Stomach (tissue), 9 donors: ENCODE data around the gene NOD2. TPM values are rescaled to one million over a fixed set of nuclear protein-coding genes. Genes with fewer than 3 reads are reported as not detected.

Experiments used
- DNase-seq, 2 donors: peaks; one replicate each; pipeline versions ENCODE4 v3.0.0 to v3.0.0-alpha.2; 2013 to 2019
- H3K27ac ChIP-seq, 5 donors: fragments of 200-600 bp in 4 of 5; sonication (generic) in 4 of 5; one replicate each; pipeline ENCODE4 v1.5.1; 2013 to 2019; ENCODE audit warnings: mild to moderate bottlenecking in 1 of 5, moderate library complexity in 1 of 5
- H3K27me3 ChIP-seq, 3 donors: fragments of 200-600 bp; sonication (generic); one replicate each; pipeline ENCODE4 v1.5.1; 2017 to 2019; ENCODE audit warnings: mixed run types in 1 of 3
- H3K36me3 ChIP-seq, 4 donors: fragments of 200-600 bp; sonication (generic); 1 replicate in 3 of 4; 2 replicates in 1 of 4; pipeline ENCODE4 v1.5.1; 2016 to 2019
- H3K4me1 ChIP-seq, 4 donors: fragments of 200-600 bp; sonication (generic); one replicate each; pipeline ENCODE4 v1.5.1; 2016 to 2019
- H3K4me3 ChIP-seq, 4 donors: fragments of 200-600 bp; sonication (generic) in 3 of 4; one replicate each; pipeline ENCODE4 v1.5.1; 2016 to 2019; ENCODE audit warnings: mild to moderate bottlenecking in 1 of 4
- H3K9me3 ChIP-seq, 4 donors: fragments of 200-600 bp; sonication (generic); one replicate each; pipeline ENCODE4 v1.5.1; 2016 to 2019
- EP300 ChIP-seq: sonication (generic); formaldehyde crosslinking; IDR thresholded peaks from one replicate; pipeline ENCODE4 v1.6.1; 2017; ENCODE audit warnings: antibody characterized with exemption
- POLR2A ChIP-seq, 4 donors: fragments of 450-650 bp; IDR thresholded peaks; one replicate each; pipeline ENCODE4 v1.6.1; 2016; ENCODE audit warnings: antibody characterized with exemption in 4 of 4, control low read depth in 2 of 4, mild to moderate bottlenecking in 1 of 4, moderate library complexity in 1 of 4
- POLR2AphosphoS5 ChIP-seq, 3 donors: sonication (generic); formaldehyde crosslinking; IDR thresholded peaks; one replicate each; pipeline ENCODE4 v1.6.1; 2016; ENCODE audit warnings: antibody characterized with exemption in 3 of 3
- WGBS, 5 donors: extraction: QIAGEN DNeasy Blood & Tissue Kit in 3 of 5; methylation state at CpG; one replicate each; pipeline versions ENCODE4 v1.1.5 to v1.1.7; 2013 to 2018; 5-methylcytosine and 5-hydroxymethylcytosine counted together
- intact Hi-C: fragments of 100-400 bp; cut with DNase I; formaldehyde crosslinking; loops from one replicate; pipeline ENCODE4 v1.15.1; 2023; ENCODE audit warnings: low total_unique reads
- polyA plus RNA-seq, 3 donors: library from polyadenylated mRNA; stranded (reverse); fragments of 200-250 nt; gene quantifications; one replicate each; pipeline ENCODE4 v1.2.3, GENCODE V29; 2013
- total RNA-seq, 5 donors: library from RNA; depleted of rRNA; stranded (reverse); fragments of >200 nt; gene quantifications; one replicate each; pipeline versions ENCODE4 v1.1.0 to v1.2.3, GENCODE V29; 2014 to 2016
- TF ChIP-seq, protein P1 (sequence below), 7 experiments: fragments of 450-650 bp in 4 of 7; fragments of 200-600 bp in 3 of 7; sonication (generic) in 3 of 7; IDR thresholded peaks; one replicate each; pipeline ENCODE4 v1.5.1; 2016 to 2019; ENCODE audit warnings: antibody characterized with exemption in 7 of 7, control low read depth in 2 of 7, mild to moderate bottlenecking in 1 of 7
- donor health status: healthy with polysubstance abuse.
- donor health status: Bipolar disorder and iron deficiency.
- donor health status: healthy.

The NOD2 gene
- total and polyA plus RNA-seq, 8 donors, result 0.56 to 6.2 (median 2.3) TPM; not detected in 1

DNA sequence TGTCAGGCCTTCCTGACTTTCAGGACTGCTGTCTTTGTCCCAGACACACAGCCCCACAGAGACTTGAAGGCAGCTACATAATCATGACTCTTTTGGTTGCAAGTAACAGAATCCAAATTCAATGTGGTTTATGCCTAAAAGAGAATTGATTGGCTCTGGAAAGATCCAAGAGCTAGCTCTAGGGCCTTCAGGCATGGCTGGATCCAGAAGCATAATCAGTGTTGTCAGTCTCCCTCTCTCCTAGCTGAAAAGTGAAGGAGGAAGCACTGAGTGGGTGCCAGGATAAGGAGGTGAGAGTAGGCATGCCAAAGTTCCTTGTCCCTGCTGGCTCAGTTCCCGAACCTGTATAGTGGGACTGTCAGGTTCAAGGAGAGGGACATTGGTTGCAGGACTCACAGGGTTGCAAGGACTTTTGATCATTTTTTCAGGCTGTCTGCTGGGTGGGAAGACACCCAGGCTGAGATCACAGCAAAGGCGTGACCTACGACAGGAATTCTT is 37.8 kb upstream of the NOD2 start:
- no peaks in the 10 kb centered on the region for H3K9me3 ChIP-seq
- H3K4me3 ChIP-seq, result no peak overlapping the region
- H3K36me3 ChIP-seq, result no peaks in the 10 kb centered on the region
- intact Hi-C loops, result no loop called here
- 87 to 94% (median 90%) methylated on average over 3 of the region's 3 CpGs for WGBS, 5 donors
- H3K4me1 ChIP-seq, result no peaks in the 10 kb centered on the region
- no peak for DNase-seq
- TF ChIP-seq, protein P1, sequence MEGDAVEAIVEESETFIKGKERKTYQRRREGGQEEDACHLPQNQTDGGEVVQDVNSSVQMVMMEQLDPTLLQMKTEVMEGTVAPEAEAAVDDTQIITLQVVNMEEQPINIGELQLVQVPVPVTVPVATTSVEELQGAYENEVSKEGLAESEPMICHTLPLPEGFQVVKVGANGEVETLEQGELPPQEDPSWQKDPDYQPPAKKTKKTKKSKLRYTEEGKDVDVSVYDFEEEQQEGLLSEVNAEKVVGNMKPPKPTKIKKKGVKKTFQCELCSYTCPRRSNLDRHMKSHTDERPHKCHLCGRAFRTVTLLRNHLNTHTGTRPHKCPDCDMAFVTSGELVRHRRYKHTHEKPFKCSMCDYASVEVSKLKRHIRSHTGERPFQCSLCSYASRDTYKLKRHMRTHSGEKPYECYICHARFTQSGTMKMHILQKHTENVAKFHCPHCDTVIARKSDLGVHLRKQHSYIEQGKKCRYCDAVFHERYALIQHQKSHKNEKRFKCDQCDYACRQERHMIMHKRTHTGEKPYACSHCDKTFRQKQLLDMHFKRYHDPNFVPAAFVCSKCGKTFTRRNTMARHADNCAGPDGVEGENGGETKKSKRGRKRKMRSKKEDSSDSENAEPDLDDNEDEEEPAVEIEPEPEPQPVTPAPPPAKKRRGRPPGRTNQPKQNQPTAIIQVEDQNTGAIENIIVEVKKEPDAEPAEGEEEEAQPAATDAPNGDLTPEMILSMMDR (IDR thresholded peaks at IDR 0.05), result no peak
- no peak for TF ChIP-seq EP300
- TF ChIP-seq POLR2A (IDR thresholded peaks at IDR 0.05), result no peak
- no peak for TF ChIP-seq POLR2AphosphoS5 (IDR thresholded peaks at IDR 0.05)
- no peak overlapping the region for H3K27ac ChIP-seq
- no peaks in the 10 kb centered on the region for H3K27me3 ChIP-seq

- TF ChIP-seq POLR2A (IDR thresholded peaks at IDR 0.05), result no peak
- TF ChIP-seq POLR2AphosphoS5 (IDR thresholded peaks at IDR 0.05), result no peak
- TF ChIP-seq EP300, result no peak
- TF ChIP-seq, protein P1 (IDR thresholded peaks at IDR 0.05), result no peak
- 37 to 68% (median 47%) methylated on average over 5 of the region's 5 CpGs for WGBS, 5 donors
- no peaks in the 10 kb centered on the region for H3K9me3 ChIP-seq
- intact Hi-C loops, result no loop called here
- no peaks in the 10 kb centered on the region for H3K27me3 ChIP-seq
- no peaks in the 10 kb centered on the region for H3K4me1 ChIP-seq
- no peak overlapping the region for H3K4me3 ChIP-seq
- H3K36me3 ChIP-seq, result no peaks in the 10 kb centered on the region
- no peak overlapping the region for H3K27ac ChIP-seq
- no peak for DNase-seq
Observed at GRCh38 chr16:50657241-50657640, 36.2 kb upstream of the NOD2 start.

DNA sequence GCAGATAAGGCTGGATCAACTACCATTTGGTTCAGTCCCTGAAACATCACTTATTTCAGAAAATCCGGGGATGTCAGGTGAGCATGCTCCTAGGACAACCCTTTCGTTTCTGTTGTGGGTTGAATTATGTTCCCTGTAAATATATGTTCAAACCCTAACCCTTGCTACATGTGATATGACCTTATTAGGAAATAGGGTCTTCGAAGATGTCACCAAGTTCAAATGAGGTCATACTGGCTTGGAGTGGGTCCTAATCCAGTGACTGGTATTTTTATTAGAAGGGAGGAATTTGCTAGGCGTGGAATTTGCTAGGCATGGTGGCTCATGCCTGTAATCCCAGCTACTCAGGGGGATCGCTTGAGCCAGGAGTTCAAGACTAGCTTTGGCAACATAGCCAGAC is 33.6 kb upstream of the NOD2 start:
- WGBS, 5 donors, result 73 to 89% (median 86%) methylated on average over 5 of the region's 5 CpGs
- DNase-seq, result no peak
- intact Hi-C loops, result loop anchor here (10.0 kb wide), 1 partner anchor 285 kb away; no protein-coding TSS in a partner anchor
- no peaks in the 10 kb centered on the region for H3K9me3 ChIP-seq
- no peak overlapping the region for H3K4me3 ChIP-seq
- H3K27me3 ChIP-seq, result no peaks in the 10 kb centered on the region
- no peak for TF ChIP-seq POLR2AphosphoS5 (IDR thresholded peaks at IDR 0.05)
- TF ChIP-seq, protein P1 (IDR thresholded peaks at IDR 0.05), result no peak
- TF ChIP-seq EP300, result no peak
- no peak for TF ChIP-seq POLR2A (IDR thresholded peaks at IDR 0.05)
- no peak overlapping the region for H3K27ac ChIP-seq
- H3K4me1 ChIP-seq, result peaks cover 0 to 1% (median under 1%) of the 10 kb centered on the region in 4 donors
- no peaks in the 10 kb centered on the region for H3K36me3 ChIP-seq

DNA sequence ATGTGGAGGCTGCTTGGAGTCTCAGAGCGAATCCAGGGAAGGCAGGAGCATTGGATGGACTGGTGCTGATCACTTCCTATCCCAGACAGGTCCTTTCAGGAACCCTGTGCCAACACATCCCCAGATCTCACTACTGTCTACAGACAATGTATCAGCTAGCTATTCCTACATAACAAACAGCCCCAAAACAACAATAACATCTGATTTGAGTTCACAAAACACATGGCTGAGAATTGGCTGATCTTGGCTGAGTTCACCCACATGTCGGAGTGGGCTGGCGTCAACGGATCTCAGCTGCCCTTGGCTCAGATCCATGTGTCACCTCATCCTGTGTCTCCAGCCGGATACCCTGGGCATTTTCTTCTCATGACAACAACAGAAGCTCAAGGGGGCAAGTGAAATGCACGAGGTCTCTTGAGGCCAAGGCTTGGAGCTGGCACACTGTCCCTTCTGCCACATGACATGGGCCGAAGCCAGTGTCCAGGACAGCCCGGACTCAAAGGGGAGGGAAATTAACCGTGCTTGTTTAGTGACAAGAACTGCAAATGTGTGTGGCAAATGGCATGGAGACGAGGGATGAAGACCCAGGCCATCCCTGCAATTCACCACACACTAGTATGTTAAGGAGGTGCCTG is 31.0 kb upstream of the NOD2 start:
- TF ChIP-seq, protein P1 (IDR thresholded peaks at IDR 0.05), result no peak
- no peak for TF ChIP-seq POLR2A (IDR thresholded peaks at IDR 0.05)
- no peak for TF ChIP-seq EP300
- no peak for TF ChIP-seq POLR2AphosphoS5 (IDR thresholded peaks at IDR 0.05)
- no peak for DNase-seq
- no peaks in the 10 kb centered on the region for H3K27me3 ChIP-seq
- no peak overlapping the region for H3K4me3 ChIP-seq
- WGBS, 5 donors, result 89 to 94% (median 91%) methylated on average over 10 of the region's 10 CpGs
- H3K36me3 ChIP-seq, result no peaks in the 10 kb centered on the region
- H3K4me1 ChIP-seq, result peaks cover 0 to 18% (median 7%) of the 10 kb centered on the region in 4 donors
- intact Hi-C loops, result loop anchor here (10.0 kb wide), 1 partner anchor 288 kb away; no protein-coding TSS in a partner anchor
- H3K9me3 ChIP-seq, result no peaks in the 10 kb centered on the region
- H3K27ac ChIP-seq, result no peak overlapping the region
